Panc1 (cell line): ENCODE data around the gene ENTPD7.

Source experiments
- CTCF ChIP-seq: fragments of 450-650 bp; IDR thresholded peaks from 2 replicates; pipeline ENCODE4 v1.5.1; 2017; ENCODE audit warnings: mild to moderate bottlenecking
- POLR2AphosphoS5 ChIP-seq: IDR thresholded peaks from 2 replicates; pipeline ENCODE4 v1.6.1; 2012; ENCODE audit warnings: mild to moderate bottlenecking, low read depth, low read length, moderate library complexity
- SIN3A ChIP-seq: IDR thresholded peaks from 2 replicates; pipeline ENCODE4 v1.6.1; 2012; ENCODE audit warnings: low read depth, mild to moderate bottlenecking, low read length, moderate library complexity, borderline replicate concordance; ENCODE audit not compliant: insufficient read depth

- TF ChIP-seq CTCF (no peak), POLR2AphosphoS5 (no peak), SIN3A (no peak)
These were observed 2.9 kb upstream of the ENTPD7 start for GRCh38 chr10:99656199-99657064.
